Fibroblast of lung (primary cell): ENCODE measurements around the gene RPH3AL.

Experiments used
- CTCF ChIP-seq, 2 donors: IDR thresholded peaks in 1 of 2; conservative IDR thresholded peaks in 1 of 2; 1 replicate in 1 of 2; 2 replicates in 1 of 2; pipeline ENCODE4 v1.5.1; 2011 to 2012; ENCODE audit warnings: low read length in 2 of 2, control low read depth in 1 of 2, inconsistent platforms in 1 of 2, low read depth in 1 of 2, mild to moderate bottlenecking in 1 of 2
- EZH2 ChIP-seq: IDR thresholded peaks from 2 replicates; pipeline ENCODE4 v1.5.1; 2012; ENCODE audit warnings: low read length, control low read depth, mild to moderate bottlenecking; ENCODE audit errors: missing control alignments

GRCh38 chr17:248337-249235, 104.0 kb downstream of the RPH3AL start:
- TF ChIP-seq CTCF (conservative IDR thresholded peaks at IDR 0.05 in 1 of 2, IDR thresholded peaks at IDR 0.05 in 1 of 2; ENCODE audit: low read depth in 1 of 2, low read length in 2 of 2) (no peak), EZH2 (no peak)
